GM03348 (cell line): ENCODE results near the gene KLK3.

ENCODE experiments used
- DNase-seq: peaks from one replicate; pipeline ENCODE4 v3.0.0; 2012; ENCODE audit warnings: low spot score

Gene KLK3

GRCh38 chr19:50831026-50831396 lies 23.7 kb upstream of the KLK3 start:
- DNase-seq = no peak

- no peak for DNase-seq
Measured at GRCh38 chr19:50832666-50833065, 22.0 kb upstream of the KLK3 start.

GRCh38 chr19:50833117-50833801 lies 21.5 kb upstream of the KLK3 start, which contains the start of gene KLK15:
TSS of gene KLK15 (minus strand) at chr19:50833574. CDS start at chr19:50831492, 2,082 bp downstream.
- no peak for DNase-seq

GRCh38 chr19:50833802-50834167 lies 20.9 kb upstream of the KLK3 start:
- DNase-seq = no peak

GRCh38 chr19:50835103-50835784 lies 19.5 kb upstream of the KLK3 start:
- peak; percentile 40 for DNase-seq

- peak; percentile 92 for DNase-seq
Measured at GRCh38 chr19:50835785-50836542, 18.8 kb upstream of the KLK3 start.

GRCh38 chr19:50836543-50837195 lies 18.0 kb upstream of the KLK3 start:
- DNase-seq = no peak

GRCh38 chr19:50837300-50837699 lies 17.4 kb upstream of the KLK3 start:
- DNase-seq = no peak

GRCh38 chr19:50838239-50838638 lies 16.5 kb upstream of the KLK3 start:
- no peak for DNase-seq

GRCh38 chr19:50839712-50840655 lies 14.7 kb upstream of the KLK3 start:
- no peak for DNase-seq

- no peak for DNase-seq
Measured at GRCh38 chr19:50842130-50842529, 12.6 kb upstream of the KLK3 start.

- DNase-seq = no peak
Measured at GRCh38 chr19:50843205-50843604, 11.5 kb upstream of the KLK3 start.

GRCh38 chr19:50843701-50844221 lies 11.0 kb upstream of the KLK3 start:
- DNase-seq = no peak

GRCh38 chr19:50844296-50844935 lies 10.3 kb upstream of the KLK3 start:
- DNase-seq = no peak

- DNase-seq = no peak
Measured at GRCh38 chr19:50850738-50851137, 4.0 kb upstream of the KLK3 start.

GRCh38 chr19:50851620-50852019 lies 3.1 kb upstream of the KLK3 start:
- no peak for DNase-seq

- DNase-seq = no peak
Measured at GRCh38 chr19:50857366-50857765, 2.7 kb downstream of the KLK3 start.

- no peak for DNase-seq
Measured at GRCh38 chr19:50858886-50859285, 4.2 kb downstream of the KLK3 start.

- DNase-seq = no peak
Measured at GRCh38 chr19:50859849-50860248, 5.1 kb downstream of the KLK3 start.

- DNase-seq = no peak
Measured at GRCh38 chr19:50861010-50861409, 6.3 kb downstream of the KLK3 start.
